ENCODE results near the gene PAX8.

Gene PAX8

DNA sequence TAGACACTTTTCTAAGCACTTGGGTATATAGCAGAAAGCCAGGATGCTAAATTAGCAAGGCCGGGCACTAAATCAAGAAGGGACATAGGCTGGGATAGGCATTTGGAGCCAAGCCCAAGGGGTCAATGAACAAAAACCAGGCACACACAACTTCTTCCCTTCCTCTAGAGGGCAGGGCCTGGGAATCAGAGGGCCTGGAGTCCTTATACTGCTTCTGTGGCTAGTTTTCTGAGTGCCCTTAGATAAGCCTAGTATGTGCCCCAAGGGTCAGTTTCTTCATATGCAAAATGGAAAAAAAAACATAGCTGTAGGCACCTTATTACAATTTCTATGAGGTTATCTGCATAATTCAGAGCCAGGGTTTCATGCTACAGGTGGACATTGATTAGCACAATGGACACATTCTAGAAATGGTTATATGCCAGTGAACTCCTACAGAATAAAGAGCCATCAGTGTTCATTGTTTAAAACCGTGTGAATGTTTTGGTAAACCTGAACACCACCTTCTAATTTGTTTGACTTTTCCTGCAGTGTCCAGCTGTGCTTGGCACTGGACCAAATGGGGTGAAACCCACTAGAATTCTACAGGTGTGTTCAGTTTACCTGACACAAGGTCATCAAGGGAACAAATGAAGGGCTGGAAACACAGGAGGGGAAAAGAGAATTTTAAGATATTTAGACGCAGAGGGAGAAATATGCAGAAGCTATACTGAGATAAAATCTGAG is 49.6 kb downstream of the PAX8 start:
- no peak for FAIRE-seq

DNA sequence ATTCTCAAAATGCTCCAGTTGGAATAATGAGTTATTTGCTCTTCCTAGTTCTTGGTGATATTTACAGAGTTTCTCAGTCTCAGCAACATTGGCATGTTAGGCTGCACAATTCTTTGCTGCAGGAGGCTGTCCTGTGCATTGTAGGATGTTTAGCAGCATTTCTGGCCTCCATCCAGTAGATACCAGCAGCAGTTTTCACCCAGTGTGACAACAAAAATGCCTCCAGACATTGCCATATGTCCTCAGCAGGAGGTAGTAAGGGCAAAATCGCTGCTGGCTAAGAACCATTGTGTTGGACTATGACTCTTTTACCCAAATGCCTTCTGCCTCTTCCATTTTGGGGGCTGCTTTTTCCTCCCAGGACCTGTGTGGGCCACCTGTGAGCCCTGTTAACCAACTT is 50.4 kb downstream of the PAX8 start:
- TF ChIP-seq TAF1 (IDR thresholded peaks at IDR 0.05; ENCODE audit: borderline replicate concordance, low read depth, low read length) (no peak), POLR2AphosphoS5 (IDR thresholded peaks at IDR 0.05; ENCODE audit: low read depth, low read length) (no peak), POLR2A (IDR thresholded peaks at IDR 0.05; ENCODE audit: low read depth, low read length) (no peak)
- FAIRE-seq (no peak), DNase-seq (ENCODE audit: insufficient read length) (no peak)

More for the DNA sequence above, 49.6 kb downstream of the PAX8 start:
- DNase-seq (ENCODE audit: insufficient read length): no peak
- TF ChIP-seq TAF1 (IDR thresholded peaks at IDR 0.05; ENCODE audit: borderline replicate concordance, low read depth, low read length) (no peak), POLR2AphosphoS5 (IDR thresholded peaks at IDR 0.05; ENCODE audit: low read depth, low read length) (no peak), POLR2A (IDR thresholded peaks at IDR 0.05; ENCODE audit: low read depth, low read length) (no peak)

DNA sequence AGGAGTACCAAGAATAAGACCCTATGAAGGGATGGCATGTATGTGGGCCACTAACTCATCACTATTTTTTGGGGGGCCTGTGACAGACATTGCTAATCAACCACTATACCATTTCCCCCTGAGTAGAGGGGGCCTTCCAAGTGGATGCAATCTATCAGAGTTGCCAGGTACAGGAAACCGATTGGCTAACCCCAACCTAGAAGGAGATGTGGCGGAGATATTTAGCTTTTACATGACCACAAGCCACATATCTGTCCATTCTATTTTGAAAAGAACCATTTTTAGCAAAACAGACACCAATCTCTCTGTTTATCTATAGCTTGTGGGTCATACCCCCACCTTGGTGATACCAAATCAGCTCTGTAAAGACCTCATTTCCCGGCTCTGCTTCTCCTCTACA is 51.0 kb downstream of the PAX8 start:
- FAIRE-seq: no peak
- TF ChIP-seq POLR2AphosphoS5 (IDR thresholded peaks at IDR 0.05; ENCODE audit: low read depth, low read length) (no peak), TAF1 (IDR thresholded peaks at IDR 0.05; ENCODE audit: borderline replicate concordance, low read depth, low read length) (no peak), POLR2A (IDR thresholded peaks at IDR 0.05; ENCODE audit: low read depth, low read length) (no peak)
- no peak for DNase-seq (ENCODE audit: insufficient read length)

DNA sequence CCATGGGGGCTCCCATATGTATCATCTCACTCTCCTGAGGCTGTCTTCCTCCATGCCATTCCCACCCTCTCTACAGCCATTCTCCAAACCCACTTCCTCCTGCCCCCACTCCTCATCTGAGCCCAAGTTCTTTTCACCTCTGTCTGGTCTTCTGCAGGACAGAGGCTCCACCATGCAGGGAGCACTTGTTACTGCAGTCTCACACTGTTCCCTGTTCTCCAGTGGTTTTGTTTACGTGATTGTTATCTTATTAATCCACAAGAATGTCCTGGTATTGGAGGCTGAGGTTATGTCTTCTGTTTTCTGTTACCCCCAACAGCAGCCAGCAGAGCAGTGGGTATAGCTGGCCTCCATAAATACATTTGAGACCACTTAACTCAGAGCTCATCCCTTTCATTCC is 51.4 kb downstream of the PAX8 start:
- TF ChIP-seq POLR2AphosphoS5 (IDR thresholded peaks at IDR 0.05; ENCODE audit: low read depth, low read length) (no peak), TAF1 (IDR thresholded peaks at IDR 0.05; ENCODE audit: borderline replicate concordance, low read depth, low read length) (no peak), POLR2A (IDR thresholded peaks at IDR 0.05; ENCODE audit: low read depth, low read length) (no peak)
- FAIRE-seq (no peak), DNase-seq (ENCODE audit: insufficient read length) (no peak)

DNA sequence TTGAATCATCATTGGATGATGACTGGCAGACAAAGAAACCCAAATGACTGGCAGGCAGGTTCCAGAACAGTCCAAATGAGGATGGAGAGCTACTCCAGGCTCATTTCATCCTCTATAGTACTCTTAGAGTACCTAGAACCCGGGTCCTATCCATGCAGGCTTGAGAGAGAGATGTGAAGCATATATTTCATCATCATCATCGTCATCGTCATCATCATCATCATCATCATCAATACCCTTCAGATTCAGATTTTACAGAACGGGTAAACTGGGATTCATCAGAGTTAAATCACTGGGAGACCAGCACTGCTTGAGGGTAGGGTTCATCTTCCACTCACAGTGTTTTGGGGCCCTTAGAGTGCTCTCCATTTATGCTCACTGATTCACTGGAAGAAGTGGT is 52.3 kb downstream of the PAX8 start:
- TF ChIP-seq POLR2AphosphoS5 (IDR thresholded peaks at IDR 0.05; ENCODE audit: low read depth, low read length): no peak
- no peak for TF ChIP-seq POLR2A (IDR thresholded peaks at IDR 0.05; ENCODE audit: low read depth, low read length)
- TF ChIP-seq TAF1 (IDR thresholded peaks at IDR 0.05; ENCODE audit: borderline replicate concordance, low read depth, low read length): no peak
- DNase-seq (ENCODE audit: insufficient read length) (no peak), FAIRE-seq (no peak)

DNA sequence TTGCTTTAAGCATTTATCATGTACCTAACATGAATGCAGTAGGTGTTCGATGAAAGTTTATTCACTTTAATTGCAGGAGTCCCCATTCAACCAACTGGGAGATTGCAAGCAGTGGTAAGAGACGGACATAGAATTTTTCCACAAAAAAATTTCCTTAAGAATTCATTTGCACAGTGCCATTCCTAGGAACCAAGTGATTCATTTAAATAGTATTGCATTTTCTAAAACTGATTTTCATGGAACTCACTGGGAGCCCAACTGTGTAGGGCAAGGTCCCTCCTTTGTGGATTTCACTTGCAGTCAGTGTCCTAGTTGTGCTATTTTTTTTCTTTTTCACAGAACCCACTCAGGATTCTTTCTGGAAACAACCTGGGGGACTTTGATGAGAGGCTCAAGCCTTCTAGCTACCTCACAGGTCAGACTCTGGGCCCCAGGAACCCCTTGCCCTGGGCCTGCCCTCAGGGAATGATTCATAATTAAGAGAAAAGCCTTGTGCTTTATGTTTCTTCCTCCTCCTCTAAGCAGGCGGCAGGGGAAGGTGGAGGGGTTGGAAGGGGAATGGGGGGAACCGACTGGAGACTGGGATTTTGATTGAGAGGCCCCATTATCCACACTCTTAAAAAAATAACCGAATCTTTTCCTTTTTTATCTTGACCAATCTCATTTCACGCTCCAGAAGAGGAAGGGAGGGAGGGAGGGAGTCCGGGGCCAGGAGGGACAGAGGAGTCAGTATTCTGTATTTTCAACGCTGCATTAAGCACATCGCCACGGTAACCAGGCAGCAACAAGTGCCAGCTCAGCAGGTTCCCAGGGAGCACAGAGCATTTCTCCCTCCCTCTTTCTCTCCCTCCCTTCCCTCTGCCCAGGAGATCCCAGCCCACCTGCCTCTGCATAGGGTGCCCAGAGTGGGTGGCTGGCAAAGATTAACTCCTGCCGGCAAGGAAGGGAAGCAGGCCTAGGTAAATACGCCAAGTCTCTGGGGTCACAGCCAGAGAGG is 53.2 kb downstream of the PAX8 start:
- no peak for FAIRE-seq
- TF ChIP-seq TAF1 (IDR thresholded peaks at IDR 0.05; ENCODE audit: borderline replicate concordance, low read depth, low read length) (no peak), POLR2A (IDR thresholded peaks at IDR 0.05; ENCODE audit: low read depth, low read length) (no peak)
- DNase-seq (ENCODE audit: insufficient read length): no peak

DNA sequence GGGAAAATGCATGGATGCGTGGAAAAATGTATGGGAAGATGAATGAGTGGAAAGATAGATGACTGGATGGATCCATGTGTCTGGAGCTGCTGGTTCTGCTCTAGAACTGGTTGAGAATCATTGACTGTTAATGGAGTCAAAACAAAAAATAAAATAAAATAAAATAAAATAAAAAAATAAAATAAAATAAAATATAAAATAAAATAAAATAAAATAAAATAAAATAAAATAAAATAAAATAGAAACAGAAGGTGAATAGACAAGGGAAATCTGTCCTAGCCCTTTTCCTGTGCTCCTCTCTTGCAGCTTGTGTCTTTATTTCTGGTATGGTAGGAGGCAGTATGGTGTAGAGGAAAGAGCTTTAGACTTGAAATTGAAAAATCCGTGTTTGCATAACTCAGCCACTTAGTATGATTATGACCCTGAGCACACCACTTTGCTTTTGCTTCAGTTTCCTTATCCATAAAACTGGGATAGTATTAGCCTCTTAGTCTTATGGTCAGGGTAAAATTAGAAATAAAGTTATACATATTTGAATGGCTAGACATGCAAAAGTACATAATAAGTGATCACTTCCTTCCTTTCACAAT is 54.0 kb downstream of the PAX8 start:
- TF ChIP-seq TAF1 (IDR thresholded peaks at IDR 0.05; ENCODE audit: borderline replicate concordance, low read depth, low read length) (no peak), POLR2AphosphoS5 (IDR thresholded peaks at IDR 0.05; ENCODE audit: low read depth, low read length) (no peak), POLR2A (IDR thresholded peaks at IDR 0.05; ENCODE audit: low read depth, low read length) (no peak)
- no peak for FAIRE-seq
- DNase-seq (ENCODE audit: insufficient read length): no peak

DNA sequence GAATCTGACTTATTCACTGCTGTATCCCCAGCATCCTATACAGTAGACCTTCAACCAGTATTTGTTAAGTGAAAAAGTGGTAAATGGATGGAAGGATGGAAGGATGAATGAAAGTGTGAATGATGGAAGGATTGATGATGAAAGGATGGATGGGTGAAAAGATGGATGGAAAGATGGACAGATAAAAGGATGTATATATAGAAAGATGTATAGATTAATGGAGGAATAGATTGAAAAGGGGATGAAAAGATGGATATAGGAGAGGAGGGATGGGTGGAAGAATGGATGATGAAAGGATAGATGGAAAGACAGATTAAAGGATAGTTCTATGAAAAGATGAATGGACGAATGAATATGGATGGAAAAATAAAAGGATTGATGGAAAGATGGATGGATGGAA is 54.9 kb downstream of the PAX8 start:
- TF ChIP-seq POLR2A (IDR thresholded peaks at IDR 0.05; ENCODE audit: low read depth, low read length) (no peak), POLR2AphosphoS5 (IDR thresholded peaks at IDR 0.05; ENCODE audit: low read depth, low read length) (no peak)
- DNase-seq (ENCODE audit: insufficient read length) (no peak), FAIRE-seq (no peak)

DNA sequence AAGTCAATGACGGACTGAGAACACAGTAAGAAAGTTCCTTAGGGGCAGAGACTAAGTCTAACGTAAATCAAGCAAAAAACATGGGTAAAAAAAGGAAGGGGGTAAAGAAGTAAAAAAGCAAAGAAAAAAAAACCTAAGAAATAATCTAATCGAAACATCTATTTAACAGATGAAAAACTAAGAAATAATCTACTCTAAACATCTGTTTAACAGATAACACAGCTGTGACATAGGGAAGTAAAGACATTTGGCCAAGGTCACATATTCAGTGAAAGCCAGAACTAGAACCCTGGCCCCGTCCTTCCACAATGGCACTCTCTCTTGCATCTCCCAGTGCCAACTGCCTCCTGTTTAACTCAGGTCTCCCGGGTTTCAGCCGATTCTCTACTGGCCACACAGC is 56.9 kb downstream of the PAX8 start:
- no peak for TF ChIP-seq POLR2A (IDR thresholded peaks at IDR 0.05; ENCODE audit: low read depth, low read length)
- no peak for TF ChIP-seq POLR2AphosphoS5 (IDR thresholded peaks at IDR 0.05; ENCODE audit: low read depth, low read length)
- no peak for TF ChIP-seq TAF1 (IDR thresholded peaks at IDR 0.05; ENCODE audit: borderline replicate concordance, low read depth, low read length)
- no peak for FAIRE-seq
- DNase-seq (ENCODE audit: insufficient read length): no peak

DNA sequence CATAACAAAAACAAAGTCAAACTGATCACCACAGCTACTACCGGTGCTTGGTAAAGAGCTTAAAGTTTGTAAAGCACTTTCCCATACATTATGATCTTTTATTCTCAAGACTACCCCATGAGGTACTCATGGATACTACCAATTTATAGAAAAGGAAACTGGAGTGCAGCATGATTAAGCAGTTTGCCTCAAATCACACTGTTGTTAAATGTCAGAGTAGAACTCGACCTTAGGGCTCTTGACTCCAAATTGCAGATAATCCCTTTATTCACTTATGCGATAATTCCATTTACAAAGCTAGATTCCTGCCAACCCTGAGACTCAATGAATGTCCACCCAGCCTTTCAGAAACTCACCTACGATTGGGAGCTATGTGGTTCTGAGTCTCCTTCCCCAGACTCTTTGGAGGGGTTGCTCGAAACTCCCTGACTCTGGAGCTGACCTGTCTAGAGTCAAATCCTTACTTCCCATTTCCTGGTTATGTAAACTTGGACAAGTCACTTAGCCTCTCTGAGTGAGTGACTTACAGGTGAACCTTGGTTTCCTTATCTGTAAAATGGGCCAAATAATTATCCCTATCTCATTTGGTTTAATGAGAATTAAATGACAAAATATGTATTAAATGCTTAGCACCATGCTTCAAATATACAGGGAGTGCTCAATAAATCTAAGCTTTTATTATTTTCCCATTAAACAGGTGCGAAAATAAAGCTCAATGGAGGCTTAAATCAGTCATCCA is 57.6 kb downstream of the PAX8 start:
- no peak for DNase-seq (ENCODE audit: insufficient read length)
- TF ChIP-seq TAF1 (IDR thresholded peaks at IDR 0.05; ENCODE audit: borderline replicate concordance, low read depth, low read length) (no peak), POLR2A (IDR thresholded peaks at IDR 0.05; ENCODE audit: low read depth, low read length) (no peak), POLR2AphosphoS5 (IDR thresholded peaks at IDR 0.05; ENCODE audit: low read depth, low read length) (no peak)
- FAIRE-seq: no peak

All from GM12892 (cell line).